H1 (cell line): ENCODE results near the gene TPT1. TPM values are rescaled to one million over a fixed set of nuclear protein-coding genes. Genes with fewer than 3 reads are reported as not detected.

Experiments
- CTCF ChIA-PET: fragments of 300-600 bp; sonication (Branson Sonifier 250); formaldehyde crosslinking; loops from one replicate; lab custom pipeline; 2021; ENCODE audit not compliant: partially characterized antibody; lab: Charles Lee
- POLR2A ChIA-PET: fragments of 300-600 bp; sonication (Branson Sonifier 250); formaldehyde crosslinking; loops from one replicate; lab custom pipeline; 2021; ENCODE audit warnings: inconsistent platforms; ENCODE audit not compliant: partially characterized antibody; lab: Charles Lee
- DNase-seq, 2 experiments: peaks; one replicate each; pipeline versions ENCODE4 v3.0.0 to v3.0.0-alpha.2; 2010 to 2022; ENCODE audit warnings: low spot score in 2 of 2, low read depth in 1 of 2, mixed read lengths in 1 of 2
- FAIRE-seq: peaks from 2 replicates; lab custom pipeline; 2011; peaks lifted over from hg19 to GRCh38; lab: Jason Lieb, UNC
- H2AFZ ChIP-seq: 2 replicates; pipeline ENCODE4 v1.8.1; 2012; ENCODE audit warnings: low read length, inconsistent platforms
- H2AK5ac ChIP-seq: 2 replicates; pipeline ENCODE4 v1.6.1; 2013; ENCODE audit warnings: low read depth, low read length
- H2BK120ac ChIP-seq: replicated peaks from 2 replicates; pipeline ENCODE3; 2013; ENCODE audit warnings: low read depth, low read length, inconsistent platforms
- H2BK12ac ChIP-seq: 2 replicates; pipeline ENCODE4 v1.6.1; 2013; ENCODE audit warnings: low read depth, low read length
- H2BK15ac ChIP-seq: 2 replicates; pipeline ENCODE4 v1.6.1; 2013; ENCODE audit warnings: low read length
- H2BK20ac ChIP-seq: 2 replicates; pipeline ENCODE4 v1.6.1; 2013; ENCODE audit warnings: low read length
- H2BK5ac ChIP-seq: 2 replicates; pipeline ENCODE4 v1.6.1; 2013; ENCODE audit warnings: low read depth, low read length
- H3K14ac ChIP-seq: 2 replicates; pipeline ENCODE4 v1.6.1; 2013; ENCODE audit warnings: inconsistent platforms; ENCODE audit not compliant: insufficient read length
- H3K18ac ChIP-seq: 2 replicates; pipeline ENCODE4 v1.6.1; 2013; ENCODE audit warnings: low read length; ENCODE audit errors: extremely low read depth
- H3K23ac ChIP-seq: 2 replicates; pipeline ENCODE4 v1.6.1; 2013; ENCODE audit warnings: inconsistent platforms; ENCODE audit not compliant: insufficient read length
- H3K23me2 ChIP-seq: 2 replicates; pipeline ENCODE4 v1.6.1; 2013; ENCODE audit warnings: low read depth, low read length
- H3K27ac ChIP-seq: 2 replicates; pipeline ENCODE4 v1.6.1; 2011; ENCODE audit warnings: low read depth, low read length, inconsistent platforms
- H3K27me3 ChIP-seq, 4 experiments: replicated peaks in 1 of 4; 1 replicate in 1 of 4; 2 replicates in 3 of 4; pipeline versions ENCODE4 v1.6.1 to v1.8.1; 2011 to 2013; ENCODE audit warnings: low read length in 3 of 4, mild to moderate bottlenecking in 3 of 4, inconsistent platforms in 2 of 4, mixed read lengths in 2 of 4, moderate library complexity in 1 of 4; ENCODE audit not compliant: control insufficient read depth in 3 of 4, insufficient read depth in 3 of 4; ENCODE audit errors: extremely low read depth in 1 of 4
- H3K36me3 ChIP-seq, 4 experiments: 2 replicates each; pipeline versions ENCODE4 v1.6.1 to v1.8.1; 2011 to 2013; ENCODE audit warnings: mild to moderate bottlenecking in 4 of 4, low read length in 3 of 4, moderate library complexity in 2 of 4, control low read depth in 1 of 4, inconsistent platforms in 1 of 4; ENCODE audit not compliant: insufficient read depth in 4 of 4, control insufficient read depth in 2 of 4
- H3K4ac ChIP-seq: replicated peaks from 2 replicates; pipeline ENCODE3; 2013; ENCODE audit warnings: low read length, low read depth, mixed read lengths, inconsistent platforms; ENCODE audit not compliant: insufficient read length
- H3K4me1 ChIP-seq, 4 experiments: replicated peaks in 1 of 4; 1 replicate in 1 of 4; 2 replicates in 3 of 4; pipeline versions ENCODE4 v1.6.1 to v1.8.1; 2011 to 2013; ENCODE audit warnings: low read length in 3 of 4, inconsistent platforms in 2 of 4, mixed read lengths in 1 of 4; ENCODE audit not compliant: insufficient read depth in 4 of 4, control insufficient read depth in 3 of 4
- H3K4me2 ChIP-seq, 2 experiments: 2 replicates each; pipeline versions ENCODE4 v1.6.1 to v1.8.1; 2011 to 2013; ENCODE audit warnings: low read depth in 2 of 2, low read length in 2 of 2, control low read depth in 1 of 2, inconsistent platforms in 1 of 2, mild to moderate bottlenecking in 1 of 2; ENCODE audit not compliant: insufficient read depth in 1 of 2
- H3K4me3 ChIP-seq, 4 experiments: fragments of 200-600, 300-600 bp in 1 of 4; sonication (generic), shearing (Covaris generic), sonication (Bioruptor Twin) in 1 of 4; 2 replicates each; pipeline versions ENCODE4 v1.5.1 to v1.8.1; 2011 to 2016; ENCODE audit warnings: low read length in 4 of 4, low read depth in 3 of 4, control low read depth in 2 of 4, inconsistent platforms in 2 of 4, mild to moderate bottlenecking in 2 of 4, mixed read lengths in 1 of 4, moderate library complexity in 1 of 4; ENCODE audit not compliant: insufficient read depth in 2 of 4; ENCODE audit errors: extremely low read depth in 1 of 4
- H3K56ac ChIP-seq: replicated peaks from 2 replicates; pipeline ENCODE3; 2013; ENCODE audit warnings: low read depth, mild to moderate bottlenecking, mixed read lengths, low read length, inconsistent platforms; ENCODE audit not compliant: insufficient read length
- H3K79me1 ChIP-seq: 2 replicates; pipeline ENCODE4 v1.6.1; 2013; ENCODE audit warnings: low read depth, low read length, control low read depth
- H3K79me2 ChIP-seq, 2 experiments: 2 replicates each; pipeline versions ENCODE4 v1.6.1 to v1.8.1; 2012 to 2013; ENCODE audit warnings: low read length in 2 of 2, mild to moderate bottlenecking in 2 of 2, inconsistent platforms in 1 of 2; ENCODE audit not compliant: insufficient read depth in 2 of 2, control insufficient read depth in 1 of 2
- H3K9ac ChIP-seq, 4 experiments: replicated peaks in 1 of 4; 1 replicate in 1 of 4; 2 replicates in 3 of 4; pipeline versions ENCODE4 v1.6.1 to v1.8.1; 2011 to 2013; ENCODE audit warnings: low read depth in 3 of 4, low read length in 3 of 4, control low read depth in 2 of 4, mild to moderate bottlenecking in 2 of 4, moderate library complexity in 2 of 4, inconsistent platforms in 1 of 4; ENCODE audit errors: extremely low read depth in 1 of 4
- H3K9me3 ChIP-seq, 2 experiments: 2 replicates each; pipeline versions ENCODE4 v1.6.1 to v1.8.1; 2012 to 2013; ENCODE audit warnings: mild to moderate bottlenecking in 2 of 2, moderate library complexity in 2 of 2, control low read depth in 1 of 2, inconsistent platforms in 1 of 2, low read depth in 1 of 2, low read length in 1 of 2, mixed read lengths in 1 of 2; ENCODE audit not compliant: insufficient read depth in 2 of 2
- H4K20me1 ChIP-seq, 2 experiments: replicated peaks in 1 of 2; 2 replicates each; pipeline versions ENCODE3 to v1.8.1; 2011 to 2013; ENCODE audit warnings: inconsistent platforms in 2 of 2, low read length in 2 of 2, mild to moderate bottlenecking in 1 of 2; ENCODE audit not compliant: insufficient read depth in 2 of 2, control insufficient read depth in 1 of 2
- H4K5ac ChIP-seq: 2 replicates; pipeline ENCODE4 v1.6.1; 2013; ENCODE audit warnings: low read length, low read depth, mixed read lengths, inconsistent platforms; ENCODE audit not compliant: insufficient read length
- H4K8ac ChIP-seq: 2 replicates; pipeline ENCODE4 v1.8.0; 2013; ENCODE audit warnings: mild to moderate bottlenecking, moderate library complexity, low read length, inconsistent platforms; ENCODE audit not compliant: insufficient read depth; ENCODE audit errors: extremely low read depth
- H4K91ac ChIP-seq: replicated peaks from 2 replicates; pipeline ENCODE3; 2013; ENCODE audit warnings: low read length, mixed read lengths, inconsistent platforms; ENCODE audit not compliant: insufficient read length
- ASH2L ChIP-seq: fragments of 200-600, 300-600 bp; sonication (generic); IDR thresholded peaks from one replicate; pipeline ENCODE4 v1.7.1; 2017; ENCODE audit warnings: low read length
- NRF1 ChIP-seq: IDR thresholded peaks from 2 replicates; pipeline ENCODE4 v1.6.1; 2011; ENCODE audit warnings: mild to moderate bottlenecking, low read depth, low read length, improper control_type of control experiment
- POLR2AphosphoS5 ChIP-seq: IDR thresholded peaks from 2 replicates; pipeline ENCODE4 v1.6.1; 2011; ENCODE audit warnings: low read depth, low read length
- SIRT6 ChIP-seq: IDR thresholded peaks from one replicate; pipeline ENCODE4 v1.7.1; 2012; ENCODE audit warnings: low read length, inconsistent platforms
- SRF ChIP-seq: IDR thresholded peaks from 2 replicates; pipeline ENCODE4 v1.6.1; 2011; ENCODE audit warnings: mild to moderate bottlenecking, low read depth, low read length, moderate library complexity
- TEAD4 ChIP-seq: IDR thresholded peaks from 2 replicates; pipeline ENCODE4 v1.6.1; 2012; ENCODE audit warnings: low read depth, low read length, inconsistent platforms, mixed read lengths
- WGBS, 2 experiments: shearing (Covaris generic) in 1 of 2; methylation state at CpG; one replicate each; pipeline versions ENCODE4 v1.1.6 to v1.1.7; 2013 to 2015; ENCODE audit warnings: low lambda C conversion rate in 2 of 2, mixed read lengths in 2 of 2, inconsistent platforms in 1 of 2, low coverage in 1 of 2, missing lambda C conversion rate in 1 of 2; ENCODE audit not compliant: insufficient replicate concordance in 2 of 2, insufficient coverage in 1 of 2, insufficient read length in 1 of 2; ENCODE audit errors: extremely low coverage in 1 of 2, missing lambda C conversion rate in 1 of 2; 5-methylcytosine and 5-hydroxymethylcytosine counted together
- polyA plus RNA-seq, 7 experiments: library from polyadenylated mRNA; depleted of rRNA in 3 of 7; stranded (reverse) in 5 of 7; unstranded in 2 of 7; fragments of >200 nt in 5 of 7; fragments of 200-250 nt in 2 of 7; gene quantifications; 1 replicate in 5 of 7; 2 replicates in 1 of 7; 4 replicates in 1 of 7; pipeline versions ENCODE4 v1.2.1 to v1.2.3, GENCODE V29; 2011 to 2013; ENCODE audit warnings: missing spikeins in 2 of 7, mixed read lengths in 2 of 7
- total RNA-seq: library from RNA; stranded (reverse); fragmentation: NEBNext Ultra II Directional; extraction: Animal tissue kit (Norgen Biotek cat#: 25700); gene quantifications from 2 replicates; pipeline ENCODE4 v1.2.1, GENCODE V29; 2021
- TF ChIP-seq, protein P1 (sequence below): IDR thresholded peaks from 2 replicates; pipeline ENCODE4 v1.6.1; 2011; ENCODE audit warnings: low read length, improper control_type of control experiment

Gene TPT1
- total and polyA plus RNA-seq, 2 of the 8 experiments (the other 6 are each of a cell fraction or from before 2014, with no cell fraction given): 2,245 to 2,279 TPM

DNA sequence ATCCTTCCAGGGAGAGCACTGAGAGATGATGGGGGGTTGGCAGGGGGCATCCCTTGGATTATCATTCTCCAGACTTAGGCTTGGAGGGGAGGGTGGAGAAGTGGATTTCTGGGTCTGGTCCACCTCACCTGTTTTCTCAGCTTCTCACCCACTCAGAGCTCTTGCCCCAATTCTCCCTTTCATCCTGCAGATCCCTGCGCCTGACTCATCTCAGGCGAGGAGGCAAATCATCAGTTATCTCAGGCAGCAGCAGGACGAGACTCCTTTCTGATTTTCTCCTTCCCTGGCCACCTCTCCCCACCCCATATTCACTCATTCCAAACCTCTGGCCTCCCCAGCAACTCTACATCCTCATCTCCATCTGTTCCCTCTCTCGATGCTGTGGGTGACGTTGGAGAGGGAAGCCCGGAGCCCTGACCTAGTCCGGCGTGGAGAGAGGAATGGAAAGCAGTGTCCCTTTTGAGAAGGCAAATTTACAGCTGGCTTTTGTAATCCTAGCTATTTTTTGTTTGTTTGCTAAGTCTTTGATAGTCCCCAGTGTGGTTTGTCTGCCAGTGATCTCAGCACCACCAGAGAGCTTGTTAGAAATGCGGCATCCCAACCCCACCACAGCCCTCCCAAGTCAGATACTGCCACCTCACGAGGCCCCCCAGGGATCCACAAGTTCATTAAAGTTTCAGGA, 24.0 kb upstream of the TPT1 start:
- no peak overlapping the region for H3K27ac ChIP-seq
- H2BK12ac ChIP-seq: no peak overlapping the region
- H3K9ac ChIP-seq: no peak overlapping the region
- no peak for FAIRE-seq
- POLR2A ChIA-PET: interaction anchor here (0.8 to 1.6 kb wide), 5 partner anchors 21 to 30 kb away, joined by 3 to 6 read pairs (median 3); partner anchors contain the start of gene TPT1
- H3K9me3 ChIP-seq: no peaks in the 10 kb centered on the region
- no peaks in the 10 kb centered on the region for H3K36me3 ChIP-seq
- no peak overlapping the region; the same call in 1 of the 2 replicates for H4K8ac ChIP-seq
- H4K91ac ChIP-seq: no peak overlapping the region
- no peak overlapping the region for H4K5ac ChIP-seq
- H3K14ac ChIP-seq: no peak overlapping the region
- no peaks in the 10 kb centered on the region for H3K27me3 ChIP-seq
- TF ChIP-seq POLR2AphosphoS5 (no peak), SIRT6 (no peak), TEAD4 (no peak), NRF1 (no peak), SRF (no peak), ASH2L (no peak)
- TF ChIP-seq, protein P1, sequence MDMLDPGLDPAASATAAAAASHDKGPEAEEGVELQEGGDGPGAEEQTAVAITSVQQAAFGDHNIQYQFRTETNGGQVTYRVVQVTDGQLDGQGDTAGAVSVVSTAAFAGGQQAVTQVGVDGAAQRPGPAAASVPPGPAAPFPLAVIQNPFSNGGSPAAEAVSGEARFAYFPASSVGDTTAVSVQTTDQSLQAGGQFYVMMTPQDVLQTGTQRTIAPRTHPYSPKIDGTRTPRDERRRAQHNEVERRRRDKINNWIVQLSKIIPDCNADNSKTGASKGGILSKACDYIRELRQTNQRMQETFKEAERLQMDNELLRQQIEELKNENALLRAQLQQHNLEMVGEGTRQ: no peak
- no peaks in the 10 kb centered on the region; a peak in 1 of 4 replicates for H3K79me2 ChIP-seq
- 91% methylated on average over 10 of the region's 10 CpGs; no CpG with 5 or more reads in 1 of the 2 experiments for WGBS, 2 experiments
- no peak overlapping the region for H2AFZ ChIP-seq
- CTCF ChIA-PET: interaction anchor here (1.1 to 12.3 kb wide), 5 partner anchors 29 to 145 kb away, joined by 3 to 164 read pairs (median 3); no protein-coding TSS in a partner anchor
- H2BK5ac ChIP-seq: no peak overlapping the region
- H3K18ac ChIP-seq: no peak overlapping the region
- H3K23ac ChIP-seq: no peak overlapping the region
- no peak overlapping the region for H3K56ac ChIP-seq
- no peaks in the 10 kb centered on the region for H4K20me1 ChIP-seq
- H3K23me2 ChIP-seq: no peaks in the 10 kb centered on the region
- H2BK20ac ChIP-seq: no peak overlapping the region
- no peak overlapping the region for H2BK120ac ChIP-seq
- H3K4ac ChIP-seq: no peak overlapping the region
- no peak overlapping the region for H2AK5ac ChIP-seq
- DNase-seq: no peak
- H2BK15ac ChIP-seq: no peak overlapping the region
- H3K4me3 ChIP-seq: no peak overlapping the region
- peaks cover 0 to 9% (median under 1%) of the 10 kb centered on the region in 4 experiments; a peak in 2 of 7 replicates for H3K4me1 ChIP-seq
- H3K4me2 ChIP-seq: no peak overlapping the region
- no peaks in the 10 kb centered on the region for H3K79me1 ChIP-seq
